HepG2 (cell line): ENCODE data around the gene GAD1. TPM values are rescaled to one million over a fixed set of nuclear protein-coding genes. Genes with fewer than 3 reads are reported as not detected.

ENCODE experiments used
- ATAC-seq: fragments of 200-7000 bp; cut with Tn5 transposase; 3 replicates; pipeline ENCODE4 v1.9.1; 2020; ENCODE audit warnings: mild to moderate bottlenecking, moderate library complexity
- BruUV-seq: library from RNA; stranded (reverse); fragments of 400-500 nt; replicated peaks from 2 replicates; lab custom pipeline; 2021; lab: Mats Ljungman, UMichigan
- CTCF ChIA-PET: fragments of 300-600 bp; formaldehyde crosslinking; extraction: SDS; loops from one replicate; lab custom pipeline; 2021; ENCODE audit warnings: low total read pairs, inconsistent platforms, low intra/inter-chr PET ratio; lab: Yijun Ruan, JAX
- POLR2A ChIA-PET: fragments of 350-600 bp; sonication (Branson Sonifier 250); formaldehyde crosslinking; loops from one replicate; lab custom pipeline; 2020; ENCODE audit warnings: antibody characterized with exemption, inconsistent platforms; lab: Yijun Ruan, JAX
- DNase-seq: peaks from one replicate; pipeline ENCODE4 v3.0.0-alpha.2; 2015; ENCODE audit warnings: low spot score
- FAIRE-seq: peaks from 3 replicates; lab custom pipeline; 2011; peaks lifted over from hg19 to GRCh38; lab: Jason Lieb, UNC
- H2AFZ ChIP-seq: one replicate; pipeline ENCODE4 v1.6.1; 2011; ENCODE audit warnings: low read length, inconsistent platforms
- H3K27ac ChIP-seq: fragments of 300-600 bp; 3 replicates; pipeline ENCODE4 v1.8.0; 2011; ENCODE audit warnings: mixed run types, mild to moderate bottlenecking, mixed read lengths, low read length, inconsistent platforms; ENCODE audit not compliant: insufficient read depth; ENCODE audit errors: extremely low read length
- H3K27me3 ChIP-seq, 2 experiments: fragments of 200-600 bp in 1 of 2; 2 replicates in 1 of 2; 3 replicates in 1 of 2; pipeline versions ENCODE4 v1.6.0 to v1.8.0; 2011; ENCODE audit warnings: low read length in 2 of 2, mild to moderate bottlenecking in 2 of 2, moderate library complexity in 2 of 2, inconsistent platforms in 1 of 2; ENCODE audit not compliant: insufficient read depth in 2 of 2, control insufficient read depth in 1 of 2
- H3K36me3 ChIP-seq, 2 experiments: fragments of 200-600 bp in 1 of 2; replicated peaks in 1 of 2; 2 replicates in 1 of 2; 3 replicates in 1 of 2; pipeline versions ENCODE4 v1.5.1 to v1.8.0; 2011; ENCODE audit warnings: low read length in 2 of 2, inconsistent platforms in 1 of 2; ENCODE audit not compliant: insufficient read depth in 2 of 2, control insufficient read depth in 1 of 2
- H3K4me1 ChIP-seq: 2 replicates; pipeline ENCODE4 v1.5.1; 2012; ENCODE audit warnings: low read length, inconsistent platforms; ENCODE audit not compliant: insufficient read depth
- H3K4me2 ChIP-seq: 2 replicates; pipeline ENCODE4 v1.6.0; 2011; ENCODE audit warnings: low read depth, low read length, inconsistent platforms
- H3K4me3 ChIP-seq, 3 experiments: fragments of 200-600 bp in 1 of 3; sonication (generic), shearing (Covaris generic) in 1 of 3; replicated peaks in 1 of 3; 2 replicates each; pipeline ENCODE4 v1.5.1; 2011 to 2016; ENCODE audit warnings: low read length in 3 of 3, inconsistent platforms in 2 of 3, low read depth in 2 of 3, mild to moderate bottlenecking in 2 of 3, control low read depth in 1 of 3, mixed read lengths in 1 of 3; ENCODE audit not compliant: insufficient read depth in 1 of 3
- H3K79me2 ChIP-seq: one replicate; pipeline ENCODE4 v1.6.1; 2011; ENCODE audit warnings: low read length, inconsistent platforms; ENCODE audit not compliant: insufficient read depth
- H3K9ac ChIP-seq: 2 replicates; pipeline ENCODE4 v1.6.0; 2011; ENCODE audit warnings: mild to moderate bottlenecking, low read depth, low read length, inconsistent platforms; ENCODE audit not compliant: insufficient read depth
- H3K9me3 ChIP-seq: 2 replicates; pipeline ENCODE4 v1.5.1; 2012; ENCODE audit warnings: mild to moderate bottlenecking, low read length
- H4K20me1 ChIP-seq: 2 replicates; pipeline ENCODE4 v1.6.0; 2011; ENCODE audit warnings: inconsistent platforms, mild to moderate bottlenecking, low read length, moderate library complexity; ENCODE audit not compliant: insufficient read depth
- FLYWCH1 ChIP-seq: sonication (generic); formaldehyde crosslinking; IDR thresholded peaks from 2 replicates; pipeline ENCODE4 v1.8.1; 2023; ENCODE audit warnings: mild to moderate bottlenecking, missing genetic modification reagents
- GABPA ChIP-seq, 2 experiments: IDR thresholded peaks; 2 replicates each; pipeline ENCODE4 v1.6.1; 2011 to 2016; ENCODE audit warnings: low read depth in 2 of 2, low read length in 1 of 2, missing biosample characterization in 1 of 2, missing genetic modification characterization in 1 of 2
- XRCC5 ChIP-seq: fragments of 200-400 bp; formaldehyde crosslinking; optimal IDR thresholded peaks from 2 replicates; pipeline ENCODE3; 2017; ENCODE audit warnings: mild to moderate bottlenecking, low read length
- YY1 ChIP-seq: IDR thresholded peaks from 2 replicates; pipeline ENCODE4 v1.6.1; 2011; ENCODE audit warnings: low read length, low read depth, moderate library complexity, mild to moderate bottlenecking; ENCODE audit not compliant: insufficient read depth, insufficient replicate concordance
- ZMYM4 ChIP-seq: sonication (generic); formaldehyde crosslinking; IDR thresholded peaks from 2 replicates; pipeline ENCODE4 v1.8.1; 2023; ENCODE audit warnings: mild to moderate bottlenecking, missing genetic modification reagents
- ZNF136 ChIP-seq: sonication (generic); formaldehyde crosslinking; IDR thresholded peaks from 2 replicates; pipeline ENCODE4 v1.8.1; 2022; ENCODE audit warnings: low read depth, mild to moderate bottlenecking, moderate library complexity, missing genetic modification reagents
- ZNF451 ChIP-seq: sonication (generic); formaldehyde crosslinking; IDR thresholded peaks from 2 replicates; pipeline ENCODE4 v1.5.0; 2020; ENCODE audit warnings: mild to moderate bottlenecking, missing genetic modification reagents
- ZSCAN12 ChIP-seq: sonication (generic); formaldehyde crosslinking; IDR thresholded peaks from 2 replicates; pipeline ENCODE4 v1.9.0; 2021; ENCODE audit warnings: mild to moderate bottlenecking, missing genetic modification reagents
- WGBS: methylation state at CpG from one replicate; pipeline ENCODE4 v1.1.6; 2017; ENCODE audit warnings: low lambda C conversion rate; 5-methylcytosine and 5-hydroxymethylcytosine counted together
- in situ Hi-C: cut with HindIII; loops from 2 replicates; pipeline ENCODE4 v1.10.0; 2017; ENCODE audit warnings: low pct_unique_long_range_greater_than_20kb; ENCODE audit not compliant: extremely low pct_ligation_motif_present
- intact Hi-C: fragments of 100-400 bp; cut with micrococcal nuclease; formaldehyde crosslinking; loops from one replicate; pipeline ENCODE4 v1.10.0; 2022; ENCODE audit not compliant: unreplicated experiment
- polyA plus RNA-seq, 8 experiments: library from polyadenylated mRNA; depleted of rRNA in 3 of 8; stranded (reverse) in 7 of 8; unstranded in 1 of 8; fragments of >200 nt; fragmentation: Illumina TruSeq in 4 of 8; extraction: Trizol in 4 of 8; gene quantifications; 2 replicates each; pipeline versions ENCODE4 v1.2.1 to v1.2.3, GENCODE V29; 2011 to 2016; ENCODE audit warnings: low read depth in 4 of 8, missing spikeins in 1 of 8, mixed read lengths in 1 of 8; ENCODE audit not compliant: insufficient read depth in 1 of 8
- total RNA-seq, 5 experiments: library from RNA; depleted of rRNA; stranded (reverse); fragments of >200 nt; fragmentation: Illumina TruSeq; extraction: Trizol; gene quantifications; 2 replicates each; pipeline ENCODE4 v1.2.3, GENCODE V29; 2016; ENCODE audit warnings: low read depth in 1 of 5
- TF ChIP-seq, protein P1 (sequence below): sonication (generic); formaldehyde crosslinking; IDR thresholded peaks from 2 replicates; pipeline ENCODE4 v1.5.0; 2020; ENCODE audit warnings: mild to moderate bottlenecking, missing genetic modification reagents, moderate library complexity
- TF ChIP-seq, protein P2 (sequence below): sonication (generic); formaldehyde crosslinking; IDR thresholded peaks from 2 replicates; pipeline ENCODE4 v1.4.0; 2020; ENCODE audit warnings: missing genetic modification reagents

GAD1 gene
- total and polyA plus RNA-seq, 2 of the 13 experiments (the other 11 are each of a cell fraction or from before 2014, with no cell fraction given): 0.09 to 0.13 TPM

DNA sequence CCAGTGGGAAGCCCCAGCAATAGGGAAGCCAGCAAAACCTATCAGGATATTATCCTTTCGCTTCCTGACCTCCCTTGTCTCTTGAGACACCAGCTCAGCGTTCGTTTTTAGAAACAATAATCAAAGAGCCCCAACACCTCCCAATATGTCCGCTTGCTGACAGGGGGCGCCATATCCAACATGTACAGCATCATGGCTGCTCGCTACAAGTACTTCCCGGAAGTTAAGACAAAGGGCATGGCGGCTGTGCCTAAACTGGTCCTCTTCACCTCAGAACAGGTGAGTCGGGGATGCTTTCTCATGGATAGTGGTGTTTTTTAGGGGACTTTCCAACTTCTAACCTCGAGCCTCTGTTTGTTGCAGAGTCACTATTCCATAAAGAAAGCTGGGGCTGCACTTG is 28.7 kb downstream of the GAD1 start:
- POLR2A ChIA-PET: no interaction called here
- Histone ChIP-seq H3K27me3 (no peaks in the 10 kb centered on the region), H3K4me1 (no peaks in the 10 kb centered on the region), H3K4me2 (no peak overlapping the region), H3K4me3 (no peak overlapping the region), H4K20me1 (no peaks in the 10 kb centered on the region), H3K36me3 (no peaks in the 10 kb centered on the region), H3K9me3 (no peaks in the 10 kb centered on the region), H2AFZ (no peak overlapping the region), H3K27ac (no peak overlapping the region), H3K9ac (no peak overlapping the region), H3K79me2 (no peaks in the 10 kb centered on the region)
- TF ChIP-seq ZNF451 (CRISPR knock-in tag) (no peak), XRCC5 (peak; percentile 34), ZMYM4 (0 out of 2 replicates have a peak, but pooled peaks have one; percentile 16), ZNF136 (CRISPR knock-in tag) (no peak), YY1 (peak; percentile 77), ZSCAN12 (no peak), GABPA (IDR thresholded peaks at IDR 0.05; ENCODE audit: low read depth, low read length) (peak; percentile 49), GABPA (CRISPR knock-in tag; IDR thresholded peaks at IDR 0.05; ENCODE audit: low read depth) (peak; percentile 59), FLYWCH1 (no peak)
- TF ChIP-seq, protein P1, sequence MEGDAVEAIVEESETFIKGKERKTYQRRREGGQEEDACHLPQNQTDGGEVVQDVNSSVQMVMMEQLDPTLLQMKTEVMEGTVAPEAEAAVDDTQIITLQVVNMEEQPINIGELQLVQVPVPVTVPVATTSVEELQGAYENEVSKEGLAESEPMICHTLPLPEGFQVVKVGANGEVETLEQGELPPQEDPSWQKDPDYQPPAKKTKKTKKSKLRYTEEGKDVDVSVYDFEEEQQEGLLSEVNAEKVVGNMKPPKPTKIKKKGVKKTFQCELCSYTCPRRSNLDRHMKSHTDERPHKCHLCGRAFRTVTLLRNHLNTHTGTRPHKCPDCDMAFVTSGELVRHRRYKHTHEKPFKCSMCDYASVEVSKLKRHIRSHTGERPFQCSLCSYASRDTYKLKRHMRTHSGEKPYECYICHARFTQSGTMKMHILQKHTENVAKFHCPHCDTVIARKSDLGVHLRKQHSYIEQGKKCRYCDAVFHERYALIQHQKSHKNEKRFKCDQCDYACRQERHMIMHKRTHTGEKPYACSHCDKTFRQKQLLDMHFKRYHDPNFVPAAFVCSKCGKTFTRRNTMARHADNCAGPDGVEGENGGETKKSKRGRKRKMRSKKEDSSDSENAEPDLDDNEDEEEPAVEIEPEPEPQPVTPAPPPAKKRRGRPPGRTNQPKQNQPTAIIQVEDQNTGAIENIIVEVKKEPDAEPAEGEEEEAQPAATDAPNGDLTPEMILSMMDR: peak; percentile 30; the same call in 1 of the 2 replicates
- TF ChIP-seq, protein P2, sequence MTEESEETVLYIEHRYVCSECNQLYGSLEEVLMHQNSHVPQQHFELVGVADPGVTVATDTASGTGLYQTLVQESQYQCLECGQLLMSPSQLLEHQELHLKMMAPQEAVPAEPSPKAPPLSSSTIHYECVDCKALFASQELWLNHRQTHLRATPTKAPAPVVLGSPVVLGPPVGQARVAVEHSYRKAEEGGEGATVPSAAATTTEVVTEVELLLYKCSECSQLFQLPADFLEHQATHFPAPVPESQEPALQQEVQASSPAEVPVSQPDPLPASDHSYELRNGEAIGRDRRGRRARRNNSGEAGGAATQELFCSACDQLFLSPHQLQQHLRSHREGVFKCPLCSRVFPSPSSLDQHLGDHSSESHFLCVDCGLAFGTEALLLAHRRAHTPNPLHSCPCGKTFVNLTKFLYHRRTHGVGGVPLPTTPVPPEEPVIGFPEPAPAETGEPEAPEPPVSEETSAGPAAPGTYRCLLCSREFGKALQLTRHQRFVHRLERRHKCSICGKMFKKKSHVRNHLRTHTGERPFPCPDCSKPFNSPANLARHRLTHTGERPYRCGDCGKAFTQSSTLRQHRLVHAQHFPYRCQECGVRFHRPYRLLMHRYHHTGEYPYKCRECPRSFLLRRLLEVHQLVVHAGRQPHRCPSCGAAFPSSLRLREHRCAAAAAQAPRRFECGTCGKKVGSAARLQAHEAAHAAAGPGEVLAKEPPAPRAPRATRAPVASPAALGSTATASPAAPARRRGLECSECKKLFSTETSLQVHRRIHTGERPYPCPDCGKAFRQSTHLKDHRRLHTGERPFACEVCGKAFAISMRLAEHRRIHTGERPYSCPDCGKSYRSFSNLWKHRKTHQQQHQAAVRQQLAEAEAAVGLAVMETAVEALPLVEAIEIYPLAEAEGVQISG (CRISPR knock-in tag): peak; percentile 45; the same call in 1 of the 2 replicates
- DNase-seq (no peak), FAIRE-seq (no peak), ATAC-seq (no peak)
- CTCF ChIA-PET: no interaction called here
- in situ Hi-C loops: no loop called here
- WGBS: 32% methylated on average over 10 of the region's 10 CpGs
- BruUV-seq: no TSS peak
- intact Hi-C loops: no loop called here
